HG02840 (cell line): Measurements from ENCODE around the gene RNF150.

Source experiments
- ATAC-seq: cut with Tn5 transposase; IDR thresholded peaks from one replicate; pipeline ENCODE4 v1.9.1; 2021; ENCODE audit warnings: mild to moderate bottlenecking, moderate library complexity, moderate number of reproducible peaks; ENCODE audit not compliant: unreplicated experiment, low FRiP score

Gene RNF150

DNA sequence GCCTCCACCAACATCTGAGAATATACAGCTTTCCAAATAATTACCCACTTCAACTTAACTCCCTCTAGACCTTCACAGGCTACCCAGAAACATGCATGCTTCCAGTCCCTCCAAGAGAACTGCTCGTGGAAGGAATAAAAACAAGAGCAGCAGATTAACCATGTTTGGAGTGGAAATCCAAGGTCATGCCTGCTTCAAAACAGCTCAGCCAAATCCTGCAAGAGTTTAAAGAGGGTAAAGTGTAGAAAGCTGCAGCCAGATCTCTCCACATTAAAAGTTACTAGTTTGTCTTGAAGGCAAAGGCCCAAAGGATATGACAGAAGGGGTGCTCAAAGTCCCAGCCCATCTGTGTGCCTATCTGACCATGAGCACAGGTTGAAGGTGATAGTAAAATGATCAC is 139.3 kb downstream of the RNF150 start:
- ATAC-seq: no peak

- no peak for ATAC-seq
These were observed 139.9 kb downstream of the RNF150 start for GRCh38 chr4:140993370-140993769.

- no peak for ATAC-seq
These were observed 143.3 kb downstream of the RNF150 start for GRCh38 chr4:140989944-140990343.

DNA sequence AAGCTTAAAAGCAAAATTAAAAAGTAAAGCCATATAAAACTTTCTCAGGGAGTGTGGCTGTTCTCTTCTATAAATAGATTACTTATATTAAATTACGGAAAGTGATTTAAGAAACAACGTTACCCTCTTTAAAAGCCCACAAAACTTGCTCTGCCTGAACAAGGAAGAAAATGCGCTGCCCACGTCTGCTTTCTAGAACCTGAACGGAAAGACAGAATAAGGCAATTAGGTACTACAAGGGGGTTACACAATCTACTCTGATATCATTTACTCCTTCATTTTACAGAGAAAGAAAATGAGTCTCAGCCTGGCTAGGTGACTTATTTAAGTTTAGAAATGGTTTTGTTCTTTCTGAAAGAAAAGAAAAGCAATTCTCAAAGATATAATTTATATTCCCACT is 147.2 kb downstream of the RNF150 start:
- no peak for ATAC-seq

- ATAC-seq: no peak
These were observed 150.5 kb downstream of the RNF150 start for GRCh38 chr4:140982613-140983340.

- ATAC-seq: no peak
These were observed 152.7 kb downstream of the RNF150 start for GRCh38 chr4:140980426-140981200.

GRCh38 chr4:140976768-140977167 is 156.5 kb downstream of the RNF150 start:
- ATAC-seq: no peak

- no peak for ATAC-seq
These were observed 162.0 kb downstream of the RNF150 start for GRCh38 chr4:140971077-140971792.

- ATAC-seq: no peak
These were observed 164.0 kb downstream of the RNF150 start for GRCh38 chr4:140969296-140969695.

DNA sequence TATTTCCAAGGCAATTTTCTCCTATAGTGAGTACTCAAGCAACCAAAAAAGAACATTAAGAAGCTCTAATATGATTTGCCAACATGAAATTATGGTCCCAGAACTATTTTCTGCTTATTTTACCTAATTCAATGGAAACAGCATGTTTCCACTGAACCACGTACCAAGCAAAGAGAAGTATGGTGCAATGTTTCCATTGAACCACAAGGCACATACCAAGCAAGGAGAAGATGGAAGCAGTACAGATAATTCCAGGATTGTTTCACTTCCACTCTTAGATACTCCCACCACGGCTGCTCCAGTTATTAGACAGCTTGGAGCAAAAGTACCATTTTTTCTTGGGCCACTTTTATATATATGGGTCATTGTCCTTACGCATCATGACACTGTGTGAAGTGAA is 164.9 kb downstream of the RNF150 start:
- ATAC-seq: no peak

DNA sequence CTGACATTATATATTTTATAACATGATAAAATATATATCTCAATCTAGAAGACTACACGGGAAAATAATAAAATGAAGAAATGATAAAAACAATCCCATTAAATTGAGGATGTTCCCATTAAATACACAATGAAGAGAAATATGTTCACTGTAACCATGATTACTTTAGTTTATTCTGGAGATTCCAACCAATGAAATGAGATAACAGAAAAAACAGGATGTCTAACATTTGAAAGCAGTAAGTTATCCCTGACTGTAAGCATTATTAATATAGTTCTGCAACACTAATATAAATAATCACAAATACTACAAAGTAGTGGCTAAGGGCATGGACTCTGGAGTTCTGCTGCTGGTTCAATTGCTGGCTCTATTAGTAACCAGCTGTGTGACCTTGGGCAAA is 169.4 kb downstream of the RNF150 start:
- ATAC-seq: no peak

- ATAC-seq: no peak
These were observed 177.6 kb downstream of the RNF150 start for GRCh38 chr4:140955641-140956040.

DNA sequence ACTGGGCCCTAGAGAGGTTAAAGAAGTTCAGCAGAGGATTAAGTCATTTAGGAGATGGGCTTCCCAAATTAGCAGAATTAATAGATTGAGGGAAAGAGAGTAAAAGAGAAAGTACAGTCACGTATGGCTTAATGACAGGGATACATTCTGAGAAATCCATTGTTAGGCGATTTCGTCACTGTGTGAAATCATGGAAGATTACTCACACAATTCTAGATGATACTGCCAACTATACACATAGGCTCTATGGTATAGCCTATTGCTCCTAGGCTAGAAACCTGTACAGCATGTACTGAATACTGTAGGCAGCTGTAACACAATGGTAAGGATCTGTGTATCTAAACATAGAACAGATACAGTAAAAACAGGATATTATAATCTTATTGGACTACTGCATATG is 180.6 kb downstream of the RNF150 start:
- no peak for ATAC-seq

- no peak for ATAC-seq
These were observed 185.8 kb downstream of the RNF150 start for GRCh38 chr4:140947506-140947905.

DNA sequence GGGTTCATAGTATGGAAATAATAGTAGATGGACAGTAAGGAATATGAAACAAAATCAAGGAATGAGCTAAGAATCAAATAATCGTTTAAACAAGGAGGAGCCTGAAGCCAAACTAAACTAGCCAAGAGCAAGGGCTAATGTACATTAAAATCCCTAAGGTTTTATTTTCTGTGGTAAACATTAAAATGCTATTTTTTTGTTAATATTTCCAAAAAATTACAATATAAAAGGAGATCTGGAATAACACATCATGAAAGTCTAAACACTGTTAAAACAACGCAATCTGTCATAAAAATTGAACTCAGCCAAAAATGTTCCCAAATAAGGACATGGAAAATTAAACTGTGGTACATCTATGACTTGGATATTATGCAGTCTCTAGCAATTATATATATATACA is 188.2 kb downstream of the RNF150 start:
- no peak for ATAC-seq

GRCh38 chr4:140944572-140944971 is 188.7 kb downstream of the RNF150 start:
- no peak for ATAC-seq

- ATAC-seq: no peak
These were observed 189.1 kb downstream of the RNF150 start for GRCh38 chr4:140944199-140944515.

DNA sequence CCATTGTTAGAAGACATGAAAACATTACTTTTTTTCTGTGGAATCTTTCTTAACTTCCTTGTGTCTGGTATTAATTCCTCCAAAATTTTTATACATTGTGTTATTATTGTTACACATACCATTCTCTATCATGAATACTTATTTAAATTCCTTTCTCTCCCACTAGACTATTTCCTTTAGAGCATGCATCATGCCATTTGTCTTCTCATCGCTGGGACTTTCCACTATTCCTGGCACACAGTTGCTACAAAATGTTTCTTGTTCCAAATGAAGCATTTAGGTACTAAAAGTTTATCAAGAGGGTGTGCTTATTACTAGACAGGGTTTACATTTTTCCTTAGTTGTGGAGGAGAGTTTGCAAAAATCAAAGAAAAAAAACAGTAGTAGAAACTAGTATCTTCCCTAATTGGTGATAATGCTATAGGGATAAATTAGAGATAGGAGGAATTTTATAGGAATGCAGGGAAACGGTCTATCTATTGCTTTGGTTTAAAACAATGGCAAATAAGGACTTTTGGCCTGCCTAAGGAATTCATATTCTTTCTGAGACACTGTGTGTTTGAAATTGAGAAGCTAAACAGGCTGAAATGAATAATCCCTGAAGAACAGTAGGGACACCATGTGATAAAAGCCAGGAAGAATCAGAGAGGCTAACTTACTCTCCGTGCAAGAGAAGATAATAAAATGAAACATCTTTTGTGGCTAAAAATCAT is 189.6 kb downstream of the RNF150 start:
- no peak for ATAC-seq

DNA sequence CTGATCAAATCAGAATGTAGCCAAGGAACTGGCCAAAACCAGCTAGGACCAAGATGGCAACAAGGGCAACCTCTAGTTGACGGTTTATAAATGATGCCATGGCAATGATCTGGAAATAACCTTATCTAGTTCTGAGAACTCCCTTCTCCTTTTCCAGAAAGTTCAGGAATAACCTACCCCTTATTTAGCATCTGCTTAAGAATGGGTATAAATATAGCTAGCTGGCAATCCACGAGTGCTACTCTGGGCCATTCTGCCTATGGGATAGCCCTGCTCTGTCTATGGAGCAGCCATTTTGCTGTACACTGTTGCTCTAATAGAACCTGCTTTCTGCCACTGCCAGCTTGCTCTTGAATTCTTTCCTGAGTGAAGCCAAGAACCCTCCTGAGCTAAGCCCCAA is 192.7 kb downstream of the RNF150 start:
- ATAC-seq: no peak

- ATAC-seq: no peak
These were observed 195.4 kb downstream of the RNF150 start for GRCh38 chr4:140937866-140938265.

- ATAC-seq: no peak
These were observed 198.0 kb downstream of the RNF150 start for GRCh38 chr4:140935254-140935653.
